ENCODE data around the gene PIK3CA. TPM values are rescaled to one million over a fixed set of nuclear protein-coding genes. Genes with fewer than 3 reads are reported as not detected.
"Not testable (repeated sequence)": the region's sequence is repeated elsewhere in the genome, so short reads cannot be mapped to it uniquely, and the experiment has no call there.

PIK3CA gene
- polyA plus RNA-seq, 4 donors: 24.0 to 34.1 (median 30.7) TPM

GRCh38 chr3:179192542-179192941, 44.4 kb downstream of the PIK3CA start:
- no peak for DNase-seq (ENCODE audit: low read depth in 4 of 4, low spot score in 3 of 4)

- no peak for DNase-seq (ENCODE audit: low read depth in 4 of 4, low spot score in 3 of 4)
These were observed 46.8 kb downstream of the PIK3CA start for GRCh38 chr3:179194931-179195330.

GRCh38 chr3:179196098-179196497, 47.9 kb downstream of the PIK3CA start:
- no peak for DNase-seq (ENCODE audit: low read depth in 4 of 4, low spot score in 3 of 4)

- DNase-seq (ENCODE audit: low read depth in 4 of 4, low spot score in 3 of 4): no peak
These were observed 48.5 kb downstream of the PIK3CA start for GRCh38 chr3:179196700-179197099.

- DNase-seq (ENCODE audit: low read depth in 4 of 4, low spot score in 3 of 4): no peak
These were observed 52.6 kb downstream of the PIK3CA start for GRCh38 chr3:179200790-179201189.

- not testable (repeated sequence) for DNase-seq (ENCODE audit: low read depth in 4 of 4, low spot score in 3 of 4)
These were observed 67.4 kb downstream of the PIK3CA start for GRCh38 chr3:179215550-179215949.

GRCh38 chr3:179218213-179218612, 70.1 kb downstream of the PIK3CA start:
- not testable (repeated sequence) for DNase-seq (ENCODE audit: low read depth in 4 of 4, low spot score in 3 of 4)

GRCh38 chr3:179223548-179223947, 75.4 kb downstream of the PIK3CA start:
- DNase-seq (ENCODE audit: low read depth in 4 of 4, low spot score in 3 of 4): no peak

- DNase-seq (ENCODE audit: low read depth in 4 of 4, low spot score in 3 of 4): no peak
These were observed 76.4 kb downstream of the PIK3CA start for GRCh38 chr3:179224584-179224983.

- DNase-seq (ENCODE audit: low read depth in 4 of 4, low spot score in 3 of 4): no peak
These were observed 79.2 kb downstream of the PIK3CA start for GRCh38 chr3:179227349-179227748.

GRCh38 chr3:179229177-179229576, 81.0 kb downstream of the PIK3CA start:
- DNase-seq (ENCODE audit: low read depth in 4 of 4, low spot score in 3 of 4): no peak

- no peak for DNase-seq (ENCODE audit: low read depth in 4 of 4, low spot score in 3 of 4)
These were observed 84.9 kb downstream of the PIK3CA start for GRCh38 chr3:179233043-179233442.

GRCh38 chr3:179234199-179234598, 86.0 kb downstream of the PIK3CA start:
- no peak for DNase-seq (ENCODE audit: low read depth in 4 of 4, low spot score in 3 of 4)

- no peak for DNase-seq (ENCODE audit: low read depth in 4 of 4, low spot score in 3 of 4)
These were observed 88.6 kb downstream of the PIK3CA start for GRCh38 chr3:179236669-179237301.

- not testable (repeated sequence) for DNase-seq (ENCODE audit: low read depth in 4 of 4, low spot score in 3 of 4)
These were observed 92.1 kb downstream of the PIK3CA start for GRCh38 chr3:179240299-179240698.

GRCh38 chr3:179242859-179243258, 94.7 kb downstream of the PIK3CA start:
- not testable (repeated sequence) for DNase-seq (ENCODE audit: low read depth in 4 of 4, low spot score in 3 of 4)

- no peak for DNase-seq (ENCODE audit: low read depth in 4 of 4, low spot score in 3 of 4)
These were observed 96.7 kb downstream of the PIK3CA start for GRCh38 chr3:179244878-179245277.

- DNase-seq (ENCODE audit: low read depth in 4 of 4, low spot score in 3 of 4): no peak
These were observed 99.3 kb downstream of the PIK3CA start for GRCh38 chr3:179247289-179248015.

- DNase-seq (ENCODE audit: low read depth in 4 of 4, low spot score in 3 of 4): no peak
These were observed 102.8 kb downstream of the PIK3CA start, which contains the start of gene KCNMB3 for GRCh38 chr3:179250803-179251476. Gene KCNMB3 (minus strand): TSS chr3:179251114. CDS start chr3:179250990, 124 bp downstream.

- DNase-seq (ENCODE audit: low read depth in 4 of 4, low spot score in 3 of 4): no peak
These were observed 108.7 kb downstream of the PIK3CA start for GRCh38 chr3:179256813-179257212.

GRCh38 chr3:179257742-179258141, 109.6 kb downstream of the PIK3CA start:
- DNase-seq (ENCODE audit: low read depth in 4 of 4, low spot score in 3 of 4): not testable (repeated sequence)

GRCh38 chr3:179258820-179259219, 110.7 kb downstream of the PIK3CA start:
- DNase-seq (ENCODE audit: low read depth in 4 of 4, low spot score in 3 of 4): no peak
